SH-SY5Y (cell line): ENCODE data around the gene PIGX.

ENCODE experiments used
- GATA2 ChIP-seq: IDR thresholded peaks from 2 replicates; pipeline ENCODE4 v1.6.1; 2011; ENCODE audit warnings: mild to moderate bottlenecking, low read depth, low read length
- GATA3 ChIP-seq: IDR thresholded peaks from 2 replicates; pipeline ENCODE4 v1.6.1; 2011; ENCODE audit warnings: low read depth, mild to moderate bottlenecking, low read length, moderate library complexity

- TF ChIP-seq GATA3 (no peak), GATA2 (no peak)
Measured at GRCh38 chr3:196740481-196741248, 28.5 kb downstream of the PIGX start.
